Measurements from ENCODE around the gene RASGEF1C.

DNA sequence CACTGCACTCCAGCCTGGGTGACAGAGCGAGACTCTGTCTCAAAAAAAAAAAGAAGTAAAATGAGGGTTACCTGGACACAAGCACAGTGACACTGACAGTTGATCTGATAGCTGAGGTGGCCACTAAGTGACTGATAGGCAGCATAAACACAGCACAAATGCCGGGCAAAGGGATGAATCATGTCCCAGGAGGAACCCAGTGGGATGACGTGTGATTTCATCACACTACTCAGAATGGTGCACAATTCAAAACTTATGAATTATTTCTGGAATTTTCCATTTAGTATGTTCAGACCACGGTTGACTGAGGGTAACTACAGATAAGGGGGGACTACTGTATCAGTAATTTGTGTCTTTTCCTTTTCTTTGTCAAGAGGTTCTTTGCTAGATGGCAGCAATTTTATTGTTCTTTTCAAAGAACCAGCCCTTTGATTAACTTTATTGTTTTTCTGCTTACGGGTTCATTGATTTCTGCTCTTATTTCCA, 103.1 kb downstream of the RASGEF1C start:
- TF ChIP-seq, protein P1, sequence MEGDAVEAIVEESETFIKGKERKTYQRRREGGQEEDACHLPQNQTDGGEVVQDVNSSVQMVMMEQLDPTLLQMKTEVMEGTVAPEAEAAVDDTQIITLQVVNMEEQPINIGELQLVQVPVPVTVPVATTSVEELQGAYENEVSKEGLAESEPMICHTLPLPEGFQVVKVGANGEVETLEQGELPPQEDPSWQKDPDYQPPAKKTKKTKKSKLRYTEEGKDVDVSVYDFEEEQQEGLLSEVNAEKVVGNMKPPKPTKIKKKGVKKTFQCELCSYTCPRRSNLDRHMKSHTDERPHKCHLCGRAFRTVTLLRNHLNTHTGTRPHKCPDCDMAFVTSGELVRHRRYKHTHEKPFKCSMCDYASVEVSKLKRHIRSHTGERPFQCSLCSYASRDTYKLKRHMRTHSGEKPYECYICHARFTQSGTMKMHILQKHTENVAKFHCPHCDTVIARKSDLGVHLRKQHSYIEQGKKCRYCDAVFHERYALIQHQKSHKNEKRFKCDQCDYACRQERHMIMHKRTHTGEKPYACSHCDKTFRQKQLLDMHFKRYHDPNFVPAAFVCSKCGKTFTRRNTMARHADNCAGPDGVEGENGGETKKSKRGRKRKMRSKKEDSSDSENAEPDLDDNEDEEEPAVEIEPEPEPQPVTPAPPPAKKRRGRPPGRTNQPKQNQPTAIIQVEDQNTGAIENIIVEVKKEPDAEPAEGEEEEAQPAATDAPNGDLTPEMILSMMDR (IDR thresholded peaks at IDR 0.05; ENCODE audit: low read depth, low read length): no peak
- TF ChIP-seq EZH2phosphoT487 (IDR thresholded peaks at IDR 0.05; ENCODE audit: low read depth): no peak
